HUES64 (cell line): Measurements from ENCODE around the gene MPZL2. TPM values are rescaled to one million over a fixed set of nuclear protein-coding genes. Genes with fewer than 3 reads are reported as not detected.
"Not testable (repeated sequence)": the region's sequence is repeated elsewhere in the genome, so short reads cannot be mapped to it uniquely, and the experiment has no call there.

ENCODE experiments used
- H3K27ac ChIP-seq: 2 replicates; pipeline ENCODE4 v1.7.0; 2013; ENCODE audit warnings: low read depth, low read length, inconsistent platforms
- H3K27me3 ChIP-seq: 2 replicates; pipeline ENCODE4 v1.6.1; 2013; ENCODE audit warnings: mild to moderate bottlenecking, low read length; ENCODE audit not compliant: insufficient read depth
- H3K36me3 ChIP-seq: 2 replicates; pipeline ENCODE4 v1.6.1; 2013; ENCODE audit warnings: mild to moderate bottlenecking, low read length; ENCODE audit not compliant: insufficient read depth
- H3K4me1 ChIP-seq: 2 replicates; pipeline ENCODE4 v1.6.1; 2013; ENCODE audit warnings: mild to moderate bottlenecking, low read length, moderate library complexity; ENCODE audit not compliant: insufficient read depth
- H3K4me3 ChIP-seq: 2 replicates; pipeline ENCODE4 v1.5.1; 2013; ENCODE audit warnings: mild to moderate bottlenecking, low read length, moderate library complexity
- H3K9ac ChIP-seq: 2 replicates; pipeline ENCODE4 v1.6.1; 2013; ENCODE audit warnings: mild to moderate bottlenecking, low read depth, low read length
- H3K9me3 ChIP-seq: 2 replicates; pipeline ENCODE4 v1.6.1; 2013; ENCODE audit warnings: low read depth, low read length; ENCODE audit not compliant: insufficient read depth
- WGBS: fragments of 150-250, 120-280 bp; methylation state at CpG from one replicate; pipeline ENCODE4 v1.1.7; 2013; ENCODE audit warnings: missing lambda C conversion rate; 5-methylcytosine and 5-hydroxymethylcytosine counted together
- polyA plus RNA-seq, 2 experiments: library from polyadenylated mRNA; stranded (reverse); fragments of 50-300 nt; gene quantifications; one replicate each; pipeline ENCODE4 v1.2.3, GENCODE V29; 2013

MPZL2 gene
- 0.65 TPM for polyA plus RNA-seq (2013, experiment 1 of 2)
- polyA plus RNA-seq (2013, experiment 2 of 2): 1.3 TPM

- peaks cover 22% of the 10 kb centered on the region for H3K4me1 ChIP-seq
- no peaks in the 10 kb centered on the region for H3K9me3 ChIP-seq
- H3K4me3 ChIP-seq: peak within 1 kb of the TSS; percentile 51
- H3K9ac ChIP-seq: peak within 1 kb of the TSS; percentile 54
- H3K27me3 ChIP-seq: peaks cover 84% of the 10 kb centered on the region
- no peak within 1 kb of the TSS for H3K27ac ChIP-seq
- H3K36me3 ChIP-seq: no peaks in the 10 kb centered on the region
- 11% methylated on average over 19 of the region's 19 CpGs for WGBS
Observed at GRCh38 chr11:118263695-118264568, at the start of gene MPZL2. MPZL2 (minus strand) TSS chr11:118264297; CDS start chr11:118264153, 144 bp downstream.

GRCh38 chr11:118313242-118313641 is 49.1 kb upstream of the MPZL2 start:
- Histone ChIP-seq H3K9ac (no peak overlapping the region), H3K4me3 (no peak overlapping the region), H3K36me3 (no peaks in the 10 kb centered on the region), H3K9me3 (no peaks in the 10 kb centered on the region), H3K27ac (no peak overlapping the region), H3K27me3 (peaks cover 11% of the 10 kb centered on the region; the same call in 1 of the 2 replicates), H3K4me1 (peaks cover 15% of the 10 kb centered on the region)
- WGBS: 88% methylated on average over 2 of the region's 4 CpGs

GRCh38 chr11:118312328-118312727 is 48.2 kb upstream of the MPZL2 start:
- WGBS: 95% methylated on average over 2 of the region's 2 CpGs
- no peak overlapping the region for H3K4me3 ChIP-seq

GRCh38 chr11:118311518-118311917 is 47.4 kb upstream of the MPZL2 start:
- Histone ChIP-seq H3K4me3 (no peak overlapping the region), H3K27me3 (peaks cover 6% of the 10 kb centered on the region; the same call in 1 of the 2 replicates), H3K9ac (no peak overlapping the region), H3K27ac (no peak overlapping the region), H3K9me3 (no peaks in the 10 kb centered on the region), H3K4me1 (peaks cover 13% of the 10 kb centered on the region), H3K36me3 (no peaks in the 10 kb centered on the region)
- WGBS: 78% methylated on average over 3 of the region's 4 CpGs

More at GRCh38 chr11:118312328-118312727, 48.2 kb upstream of the MPZL2 start:
- no peaks in the 10 kb centered on the region for H3K36me3 ChIP-seq
- H3K9me3 ChIP-seq: no peaks in the 10 kb centered on the region
- H3K27me3 ChIP-seq: peaks cover 11% of the 10 kb centered on the region; the same call in 1 of the 2 replicates
- no peak overlapping the region for H3K27ac ChIP-seq
- H3K4me1 ChIP-seq: peaks cover 15% of the 10 kb centered on the region
- no peak overlapping the region for H3K9ac ChIP-seq

GRCh38 chr11:118310781-118311485 is 46.8 kb upstream of the MPZL2 start:
- H3K36me3 ChIP-seq: no peaks in the 10 kb centered on the region
- no peak overlapping the region for H3K4me3 ChIP-seq
- H3K9me3 ChIP-seq: no peaks in the 10 kb centered on the region
- no CpG with 5 or more reads among the region's 3 CpGs for WGBS
- H3K9ac ChIP-seq: no peak overlapping the region
- H3K27me3 ChIP-seq: peaks cover 6% of the 10 kb centered on the region; the same call in 1 of the 2 replicates
- peaks cover 7% of the 10 kb centered on the region; the same call in 1 of the 2 replicates for H3K4me1 ChIP-seq
- H3K27ac ChIP-seq: no peak overlapping the region

- WGBS: 97% methylated on average over 3 of the region's 3 CpGs
- no peak overlapping the region for H3K27ac ChIP-seq
- H3K27me3 ChIP-seq: peaks cover 6% of the 10 kb centered on the region; the same call in 1 of the 2 replicates
- H3K4me1 ChIP-seq: 0 out of 2 replicates have a peak, but pooled peaks cover 3% of the 10 kb centered on the region
- H3K9me3 ChIP-seq: no peaks in the 10 kb centered on the region
- no peak overlapping the region for H3K9ac ChIP-seq
- H3K4me3 ChIP-seq: no peak overlapping the region
- no peaks in the 10 kb centered on the region for H3K36me3 ChIP-seq
Observed at GRCh38 chr11:118310271-118310670, 46.2 kb upstream of the MPZL2 start.

GRCh38 chr11:118308995-118309528 is 45.0 kb upstream of the MPZL2 start:
- H3K9ac ChIP-seq, H3K9me3 ChIP-seq, H3K4me3 ChIP-seq, H3K36me3 ChIP-seq, H3K27ac ChIP-seq, H3K4me1 ChIP-seq, H3K27me3 ChIP-seq: not testable (repeated sequence)
- 100% methylated on average over 5 of the region's 5 CpGs for WGBS

- no peaks in the 10 kb centered on the region for H3K27me3 ChIP-seq
Observed at GRCh38 chr11:118306556-118306955, 42.5 kb upstream of the MPZL2 start.

GRCh38 chr11:118305726-118306125 is 41.6 kb upstream of the MPZL2 start:
- H3K4me1 ChIP-seq: no peaks in the 10 kb centered on the region
- WGBS: 76% methylated on average over 8 of the region's 8 CpGs

More at GRCh38 chr11:118306556-118306955, 42.5 kb upstream of the MPZL2 start:
- Histone ChIP-seq H3K27ac (no peak overlapping the region), H3K9me3 (no peaks in the 10 kb centered on the region), H3K9ac (no peak overlapping the region), H3K4me3 (no peak overlapping the region), H3K36me3 (no peaks in the 10 kb centered on the region), H3K4me1 (no peaks in the 10 kb centered on the region)
- WGBS: 98% methylated on average over 2 of the region's 2 CpGs

GRCh38 chr11:118304568-118305248 is 40.6 kb upstream of the MPZL2 start, which contains the start of gene CD3E:
CD3E (plus strand) TSS chr11:118304730; CDS start chr11:118304953, 223 bp downstream.
- H3K27ac ChIP-seq: no peak within 1 kb of the TSS
- H3K4me1 ChIP-seq: no peaks in the 10 kb centered on the region
- no peak within 1 kb of the TSS for H3K9ac ChIP-seq
- H3K27me3 ChIP-seq: no peaks in the 10 kb centered on the region
- H3K4me3 ChIP-seq: no peak within 1 kb of the TSS
- no peaks in the 10 kb centered on the region for H3K36me3 ChIP-seq
- 88% methylated on average over 8 of the region's 8 CpGs for WGBS
- no peaks in the 10 kb centered on the region for H3K9me3 ChIP-seq

More at GRCh38 chr11:118305726-118306125, 41.6 kb upstream of the MPZL2 start:
- Histone ChIP-seq H3K27me3 (no peaks in the 10 kb centered on the region), H3K9ac (no peak overlapping the region), H3K36me3 (no peaks in the 10 kb centered on the region), H3K4me3 (no peak overlapping the region), H3K27ac (no peak overlapping the region), H3K9me3 (no peaks in the 10 kb centered on the region)
